Breast epithelium (tissue), 3 donors: ENCODE results near the gene CIAO2B.

Experiments used
- POLR2A ChIP-seq: fragments of 450-650 bp; IDR thresholded peaks from one replicate; pipeline ENCODE4 v1.6.1; 2016; ENCODE audit warnings: antibody characterized with exemption, mild to moderate bottlenecking, moderate library complexity
- TF ChIP-seq, protein P1 (sequence below), 3 donors: fragments of 450-650 bp; IDR thresholded peaks; one replicate each; pipeline ENCODE4 v1.5.1; 2016 to 2017; ENCODE audit warnings: antibody characterized with exemption in 3 of 3, mild to moderate bottlenecking in 3 of 3, moderate library complexity in 3 of 3

DNA sequence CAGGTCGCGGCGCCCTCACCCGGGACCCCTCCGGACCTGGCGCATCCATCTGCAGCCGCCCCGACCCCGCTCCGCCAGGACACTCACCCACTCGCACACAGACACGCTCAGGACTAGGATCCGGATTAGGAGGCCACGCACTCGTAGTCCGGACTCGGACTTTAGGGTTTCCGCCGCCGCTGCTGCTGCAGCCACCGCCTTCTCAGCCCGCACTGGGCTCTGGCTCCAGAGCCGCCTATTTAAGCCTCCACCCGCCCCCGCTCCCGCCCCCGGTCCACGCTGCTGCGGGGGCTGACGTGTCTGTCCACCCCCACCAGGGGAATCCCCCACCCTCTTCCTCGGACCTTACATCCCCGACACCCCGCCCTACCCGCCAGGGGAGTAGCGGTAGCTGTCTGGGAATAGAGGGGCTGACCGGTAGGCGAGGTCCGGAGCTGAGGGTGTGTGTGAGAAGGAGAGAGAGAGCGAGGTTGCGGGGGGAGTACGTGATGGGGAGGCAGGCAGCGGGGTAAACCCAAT lies 8.8 kb downstream of the CIAO2B start, which contains the start of gene RRAD:
- TF ChIP-seq POLR2A = no peak
- TF ChIP-seq, protein P1, sequence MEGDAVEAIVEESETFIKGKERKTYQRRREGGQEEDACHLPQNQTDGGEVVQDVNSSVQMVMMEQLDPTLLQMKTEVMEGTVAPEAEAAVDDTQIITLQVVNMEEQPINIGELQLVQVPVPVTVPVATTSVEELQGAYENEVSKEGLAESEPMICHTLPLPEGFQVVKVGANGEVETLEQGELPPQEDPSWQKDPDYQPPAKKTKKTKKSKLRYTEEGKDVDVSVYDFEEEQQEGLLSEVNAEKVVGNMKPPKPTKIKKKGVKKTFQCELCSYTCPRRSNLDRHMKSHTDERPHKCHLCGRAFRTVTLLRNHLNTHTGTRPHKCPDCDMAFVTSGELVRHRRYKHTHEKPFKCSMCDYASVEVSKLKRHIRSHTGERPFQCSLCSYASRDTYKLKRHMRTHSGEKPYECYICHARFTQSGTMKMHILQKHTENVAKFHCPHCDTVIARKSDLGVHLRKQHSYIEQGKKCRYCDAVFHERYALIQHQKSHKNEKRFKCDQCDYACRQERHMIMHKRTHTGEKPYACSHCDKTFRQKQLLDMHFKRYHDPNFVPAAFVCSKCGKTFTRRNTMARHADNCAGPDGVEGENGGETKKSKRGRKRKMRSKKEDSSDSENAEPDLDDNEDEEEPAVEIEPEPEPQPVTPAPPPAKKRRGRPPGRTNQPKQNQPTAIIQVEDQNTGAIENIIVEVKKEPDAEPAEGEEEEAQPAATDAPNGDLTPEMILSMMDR (IDR thresholded peaks at IDR 0.05) = no peak
